Nephron progenitor cell (in vitro differentiated cells): ENCODE measurements around the gene PCBP3.

Experiments used
- DNase-seq: peaks from one replicate; pipeline ENCODE4 v3.0.0; 2021
- H3K27ac Mint-ChIP-seq: 2 replicates; pipeline ENCODE4 v1.8.0; 2021; ENCODE audit warnings: mild to moderate bottlenecking, moderate library complexity, mixed read lengths
- H3K27me3 Mint-ChIP-seq: 2 replicates; pipeline ENCODE4 v1.8.0; 2021; ENCODE audit warnings: mild to moderate bottlenecking, low read depth, mixed read lengths; ENCODE audit not compliant: poor library complexity
- H3K36me3 Mint-ChIP-seq: 2 replicates; pipeline ENCODE4 v1.8.0; 2021; ENCODE audit warnings: low read depth, mixed read lengths
- H3K4me1 Mint-ChIP-seq: 2 replicates; pipeline ENCODE4 v1.8.0; 2021; ENCODE audit warnings: mixed read lengths
- H3K4me3 Mint-ChIP-seq: 2 replicates; pipeline ENCODE4 v1.8.0; 2021; ENCODE audit warnings: mild to moderate bottlenecking, moderate library complexity, mixed read lengths
- H3K9me3 Mint-ChIP-seq: 2 replicates; pipeline ENCODE4 v1.8.0; 2021; ENCODE audit warnings: mild to moderate bottlenecking, moderate library complexity, mixed read lengths
- CTCF ChIP-seq: fragments of 200-600 bp; sonication (generic); IDR thresholded peaks from 2 replicates; pipeline ENCODE4 v1.5.0; 2021; ENCODE audit warnings: antibody characterized with exemption

PCBP3 gene

DNA sequence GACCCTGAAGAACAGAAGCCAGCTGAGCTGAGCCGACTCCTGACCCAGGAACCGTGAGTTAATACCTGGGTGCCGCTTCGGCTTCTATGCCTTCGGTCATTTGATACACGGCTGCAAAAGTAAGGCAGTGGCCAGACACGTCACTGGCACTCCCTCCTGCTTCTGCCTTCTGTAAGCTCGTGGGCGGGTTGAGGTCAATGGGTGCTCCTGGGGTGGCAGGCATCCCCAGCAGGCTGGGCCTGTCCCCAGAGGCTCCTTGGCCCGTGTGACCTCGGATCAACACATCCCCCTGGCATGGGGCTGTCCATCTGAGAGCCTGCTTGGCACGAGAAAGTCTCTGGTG, 302.3 kb downstream of the PCBP3 start:
- H3K4me3 Mint-ChIP-seq = no peak overlapping the region
- no peaks in the 10 kb centered on the region for H3K36me3 Mint-ChIP-seq
- peaks cover 16% of the 10 kb centered on the region for H3K27me3 Mint-ChIP-seq
- no peak for TF ChIP-seq CTCF
- H3K4me1 Mint-ChIP-seq = peaks cover 35% of the 10 kb centered on the region
- DNase-seq = no peak
- H3K9me3 Mint-ChIP-seq = no peaks in the 10 kb centered on the region
- no peak overlapping the region for H3K27ac Mint-ChIP-seq

GRCh38 chr21:45947296-45947695, 303.8 kb downstream of the PCBP3 start:
- no peak for TF ChIP-seq CTCF

GRCh38 chr21:45947716-45948255, 304.3 kb downstream of the PCBP3 start:
- H3K27me3 Mint-ChIP-seq = peaks cover 16% of the 10 kb centered on the region
- peaks cover 32% of the 10 kb centered on the region for H3K4me1 Mint-ChIP-seq
- H3K36me3 Mint-ChIP-seq = no peaks in the 10 kb centered on the region
- H3K4me3 Mint-ChIP-seq = no peak overlapping the region
- H3K27ac Mint-ChIP-seq = no peak overlapping the region
- TF ChIP-seq CTCF = no peak
- H3K9me3 Mint-ChIP-seq = no peaks in the 10 kb centered on the region
- no peak for DNase-seq

More at GRCh38 chr21:45947296-45947695, 303.8 kb downstream of the PCBP3 start:
- no peaks in the 10 kb centered on the region for H3K36me3 Mint-ChIP-seq
- H3K27ac Mint-ChIP-seq = no peak overlapping the region
- H3K9me3 Mint-ChIP-seq = no peaks in the 10 kb centered on the region
- H3K4me1 Mint-ChIP-seq = peaks cover 34% of the 10 kb centered on the region
- H3K27me3 Mint-ChIP-seq = peaks cover 16% of the 10 kb centered on the region
- no peak overlapping the region for H3K4me3 Mint-ChIP-seq
- DNase-seq = no peak

DNA sequence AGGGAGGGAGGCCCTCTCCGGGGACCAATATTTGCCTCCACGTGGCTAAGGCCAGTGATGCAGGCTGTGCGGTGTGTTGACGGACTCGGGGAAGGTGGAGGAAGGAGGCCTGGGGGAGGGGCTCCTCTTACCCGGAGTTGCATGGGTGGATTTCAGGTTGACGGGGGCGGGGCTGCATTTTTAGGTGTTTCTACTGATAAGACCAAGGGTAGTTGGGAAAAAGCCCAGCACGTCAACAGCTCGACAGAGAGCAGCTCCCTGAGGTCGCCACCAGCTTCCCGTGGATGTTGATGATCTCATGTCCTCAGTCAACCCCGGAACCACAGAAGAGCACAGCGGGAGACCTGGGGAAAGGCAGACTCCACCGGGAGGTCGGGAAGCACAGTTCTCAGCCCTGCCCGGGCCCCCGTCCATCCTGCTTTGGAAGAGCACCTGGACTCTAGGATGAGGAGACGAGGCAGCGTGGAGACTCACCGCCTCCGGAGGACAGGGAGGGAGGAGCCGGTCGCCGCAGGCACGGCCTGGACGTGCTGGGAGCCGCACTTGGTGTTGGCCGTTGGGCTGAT, 305.1 kb downstream of the PCBP3 start:
- no peak for TF ChIP-seq CTCF
- Mint-ChIP-seq H3K27me3 (peaks cover 22% of the 10 kb centered on the region), H3K27ac (no peak overlapping the region), H3K9me3 (no peaks in the 10 kb centered on the region), H3K4me1 (peaks cover 37% of the 10 kb centered on the region), H3K4me3 (no peak overlapping the region), H3K36me3 (no peaks in the 10 kb centered on the region)
- no peak for DNase-seq

GRCh38 chr21:45949928-45950739, 306.6 kb downstream of the PCBP3 start:
- TF ChIP-seq CTCF = no peak

More at GRCh38 chr21:45949928-45950739, 306.6 kb downstream of the PCBP3 start:
- Mint-ChIP-seq H3K36me3 (no peaks in the 10 kb centered on the region), H3K9me3 (no peaks in the 10 kb centered on the region), H3K4me1 (peaks cover 52% of the 10 kb centered on the region), H3K27ac (no peak overlapping the region), H3K4me3 (no peak overlapping the region), H3K27me3 (peaks cover 24% of the 10 kb centered on the region)
- DNase-seq = no peak
